GM23248 (cell line): Measurements from ENCODE around the gene KAT2A. TPM values are rescaled to one million over a fixed set of nuclear protein-coding genes. Genes with fewer than 3 reads are reported as not detected.

Experiments used
- DNase-seq: peaks from one replicate; pipeline ENCODE4 v3.0.0-alpha.2; 2015
- H2AFZ ChIP-seq: fragments of 200-600 bp; sonication (generic); 2 replicates; pipeline ENCODE4 v1.6.1; 2016; ENCODE audit warnings: antibody characterized with exemption
- H3F3A ChIP-seq: fragments of 200-600 bp; sonication (generic); 2 replicates; pipeline ENCODE4 v1.6.1; 2016; ENCODE audit warnings: mild to moderate bottlenecking, antibody characterized with exemption, mixed run types; ENCODE audit not compliant: insufficient read depth
- H3K27ac ChIP-seq: fragments of 200-600 bp; sonication (generic); 2 replicates; pipeline ENCODE4 v1.5.1; 2016; ENCODE audit warnings: mild to moderate bottlenecking
- H3K27me3 ChIP-seq: fragments of 200-600 bp; sonication (generic); replicated peaks from 2 replicates; pipeline ENCODE4 v1.6.1; 2016; ENCODE audit warnings: mild to moderate bottlenecking; ENCODE audit not compliant: insufficient read depth
- H3K36me3 ChIP-seq: fragments of 200-600 bp; sonication (generic); 2 replicates; pipeline ENCODE4 v1.6.1; 2016; ENCODE audit warnings: low read depth, mild to moderate bottlenecking
- H3K4me1 ChIP-seq: fragments of 200-600 bp; sonication (generic); 2 replicates; pipeline ENCODE4 v1.6.1; 2016; ENCODE audit warnings: mild to moderate bottlenecking; ENCODE audit not compliant: insufficient read depth
- H3K4me2 ChIP-seq: fragments of 200-600 bp; sonication (generic); one replicate; pipeline ENCODE4 v1.6.1; 2016; ENCODE audit warnings: mild to moderate bottlenecking; ENCODE audit not compliant: unreplicated experiment
- H3K4me3 ChIP-seq: fragments of 200-600 bp; sonication (generic); 2 replicates; pipeline ENCODE4 v1.5.1; 2016; ENCODE audit warnings: mild to moderate bottlenecking
- H3K79me2 ChIP-seq: fragments of 200-600 bp; sonication (generic); 2 replicates; pipeline ENCODE4 v1.6.1; 2016; ENCODE audit warnings: mild to moderate bottlenecking; ENCODE audit not compliant: insufficient read depth
- H3K9ac ChIP-seq: fragments of 200-600 bp; sonication (generic); 2 replicates; pipeline ENCODE4 v1.6.1; 2016; ENCODE audit warnings: mild to moderate bottlenecking
- H3K9me2 ChIP-seq: fragments of 200-600 bp; sonication (generic); 2 replicates; pipeline ENCODE4 v1.6.1; 2016; ENCODE audit warnings: mixed run types, mild to moderate bottlenecking, moderate library complexity; ENCODE audit not compliant: insufficient read depth
- H3K9me3 ChIP-seq: fragments of 200-600 bp; sonication (generic); one replicate; pipeline ENCODE4 v1.6.1; 2017; ENCODE audit warnings: low read depth
- H4K20me1 ChIP-seq: fragments of 200-600 bp; sonication (generic); 2 replicates; pipeline ENCODE4 v1.6.0; 2016; ENCODE audit not compliant: insufficient read depth
- EZH2 ChIP-seq: fragments of 200-600 bp; sonication (generic); IDR thresholded peaks from 2 replicates; pipeline ENCODE4 v1.6.1; 2018; ENCODE audit warnings: antibody characterized with exemption, mild to moderate bottlenecking; ENCODE audit not compliant: insufficient read depth, poor library complexity, severe bottlenecking
- EZH2phosphoT487 ChIP-seq: fragments of 200-600 bp; sonication (generic); IDR thresholded peaks from 2 replicates; pipeline ENCODE4 v1.6.1; 2018; ENCODE audit warnings: antibody characterized with exemption, moderate library complexity, mild to moderate bottlenecking, low read depth; ENCODE audit not compliant: insufficient read depth
- WGBS, 2 experiments: methylation state at CpG; one replicate each; pipeline ENCODE4 v1.1.6; 2015 to 2017; ENCODE audit warnings: low lambda C conversion rate in 2 of 2, low coverage in 1 of 2; ENCODE audit errors: missing lambda C conversion rate in 2 of 2; 5-methylcytosine and 5-hydroxymethylcytosine counted together
- in situ Hi-C: fragments of 300-500 bp; cut with MboI; formaldehyde crosslinking; loops from 2 replicates; pipeline ENCODE4 v1.15.0; 2020
- polyA plus RNA-seq: library from polyadenylated mRNA; unstranded; fragments of >200 nt; fragmentation: Nextera tagmentation; extraction: Ambion mirVana; gene quantifications from 2 replicates; pipeline ENCODE4 v1.2.1, GENCODE V29; 2016
- total RNA-seq: library from RNA; depleted of rRNA; stranded (reverse); fragments of >200 nt; shearing (Covaris generic); gene quantifications from 2 replicates; pipeline ENCODE4 v1.2.3, GENCODE V29; 2014

Gene KAT2A
- total and polyA plus RNA-seq, 2 experiments from 2014 or later, result 7.2 to 13.9 TPM

DNA sequence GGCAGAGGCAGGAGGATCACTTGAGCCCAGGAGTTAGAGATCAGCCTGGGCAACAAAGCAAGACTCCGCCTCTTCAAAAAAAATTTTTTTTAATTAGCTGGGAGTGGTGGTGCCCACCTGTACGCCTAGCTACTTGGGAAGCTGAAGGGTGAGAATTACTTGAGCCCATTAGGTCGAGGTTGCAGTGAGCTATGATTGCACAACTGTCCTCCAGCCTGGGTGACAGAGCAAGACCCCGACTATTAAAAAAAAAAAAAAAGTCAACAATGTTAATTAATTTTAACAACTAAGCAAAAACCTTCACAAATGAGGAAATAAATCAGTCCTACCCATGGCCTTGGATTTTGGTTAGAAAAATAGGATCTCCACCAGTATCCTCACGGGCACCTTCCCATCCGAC is 14.0 kb downstream of the KAT2A start:
- H3K36me3 ChIP-seq, result no peaks in the 10 kb centered on the region
- H3K4me1 ChIP-seq, result peaks cover 5% of the 10 kb centered on the region; the same call in 1 of the 2 replicates
- H3K4me2 ChIP-seq, result no peak overlapping the region
- no peaks in the 10 kb centered on the region for H3K27me3 ChIP-seq
- no peaks in the 10 kb centered on the region for H4K20me1 ChIP-seq
- no peaks in the 10 kb centered on the region for H3K9me3 ChIP-seq
- no peaks in the 10 kb centered on the region for H3K79me2 ChIP-seq
- H3K9me2 ChIP-seq, result no peaks in the 10 kb centered on the region
- 85 to 87% methylated on average over 6 of the region's 6 CpGs for WGBS, 2 experiments
- H2AFZ ChIP-seq, result no peak overlapping the region
- DNase-seq, result no peak
- in situ Hi-C loops, result no loop called here
- TF ChIP-seq EZH2phosphoT487 (no peak), EZH2 (no peak)
- no peak overlapping the region for H3K27ac ChIP-seq
- no peak overlapping the region for H3K4me3 ChIP-seq
- H3F3A ChIP-seq, result no peaks in the 10 kb centered on the region
- H3K9ac ChIP-seq, result no peak overlapping the region

DNA sequence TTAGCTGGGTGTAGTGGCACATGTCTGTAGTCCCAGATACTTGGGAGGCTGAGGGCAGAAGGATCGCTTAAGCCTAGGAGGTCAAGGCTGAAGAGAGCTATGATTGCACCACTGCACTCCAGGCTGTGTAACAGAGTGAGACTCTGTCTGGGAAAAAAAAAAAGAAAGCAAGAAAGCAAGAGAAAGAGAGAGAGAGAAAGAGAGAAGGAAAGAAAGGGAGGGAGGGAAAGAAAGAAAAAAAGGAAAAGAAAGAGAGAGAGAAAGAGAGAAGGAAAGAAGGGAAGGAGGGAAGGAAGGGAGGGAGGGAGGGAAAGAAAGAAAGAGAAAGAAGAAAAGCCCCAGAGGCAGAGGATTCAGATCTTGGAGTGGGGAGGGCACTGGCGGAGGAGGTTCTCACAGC is 15.2 kb downstream of the KAT2A start:
- in situ Hi-C loops, result no loop called here
- no peaks in the 10 kb centered on the region for H3K4me1 ChIP-seq
- H4K20me1 ChIP-seq, result no peaks in the 10 kb centered on the region
- no peak overlapping the region for H3K9ac ChIP-seq
- no peaks in the 10 kb centered on the region for H3K27me3 ChIP-seq
- H3K4me3 ChIP-seq, result no peak overlapping the region
- WGBS, 2 experiments, result 100% methylated on average over 1 to 2 of the region's 2 CpGs
- no peaks in the 10 kb centered on the region for H3K36me3 ChIP-seq
- H3K79me2 ChIP-seq, result no peaks in the 10 kb centered on the region
- DNase-seq, result no peak
- H3K27ac ChIP-seq, result no peak overlapping the region
- H3K4me2 ChIP-seq, result no peak overlapping the region
- H3K9me3 ChIP-seq, result no peaks in the 10 kb centered on the region
- TF ChIP-seq EZH2, result no peak
- TF ChIP-seq EZH2phosphoT487, result no peak
- no peaks in the 10 kb centered on the region for H3F3A ChIP-seq
- no peaks in the 10 kb centered on the region for H3K9me2 ChIP-seq
- no peak overlapping the region for H2AFZ ChIP-seq

DNA sequence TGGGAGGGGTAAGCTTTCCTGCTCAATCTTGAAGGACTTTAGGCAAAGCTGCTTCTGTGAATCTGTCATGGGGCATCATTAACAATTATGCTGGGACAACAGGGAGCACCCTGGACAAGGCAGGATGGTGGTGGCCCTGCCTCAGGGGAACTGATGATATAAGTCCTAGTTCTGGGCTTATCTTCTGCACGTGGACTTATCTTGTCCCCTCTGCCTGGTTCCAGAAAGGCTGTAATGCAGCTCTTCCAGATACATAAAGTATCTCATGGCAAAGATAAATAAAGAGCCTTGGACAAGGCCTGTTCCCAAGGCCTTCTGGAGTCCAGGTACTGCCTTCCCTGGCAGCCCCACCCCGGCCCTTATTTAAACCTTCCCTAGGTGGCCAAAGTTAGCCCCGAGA is 16.9 kb downstream of the KAT2A start:
- no peaks in the 10 kb centered on the region for H3F3A ChIP-seq
- in situ Hi-C loops, result no loop called here
- no peak for DNase-seq
- H3K36me3 ChIP-seq, result no peaks in the 10 kb centered on the region
- no peaks in the 10 kb centered on the region for H3K4me1 ChIP-seq
- 73 to 74% methylated on average over 3 of the region's 3 CpGs for WGBS, 2 experiments
- H3K9ac ChIP-seq, result no peak overlapping the region
- no peak overlapping the region for H3K27ac ChIP-seq
- no peaks in the 10 kb centered on the region for H3K9me2 ChIP-seq
- TF ChIP-seq EZH2, result no peak
- no peak for TF ChIP-seq EZH2phosphoT487
- no peaks in the 10 kb centered on the region for H3K27me3 ChIP-seq
- H3K9me3 ChIP-seq, result no peaks in the 10 kb centered on the region
- no peak overlapping the region for H2AFZ ChIP-seq
- no peak overlapping the region for H3K4me2 ChIP-seq
- H4K20me1 ChIP-seq, result no peaks in the 10 kb centered on the region
- no peak overlapping the region for H3K4me3 ChIP-seq
- no peaks in the 10 kb centered on the region for H3K79me2 ChIP-seq

DNA sequence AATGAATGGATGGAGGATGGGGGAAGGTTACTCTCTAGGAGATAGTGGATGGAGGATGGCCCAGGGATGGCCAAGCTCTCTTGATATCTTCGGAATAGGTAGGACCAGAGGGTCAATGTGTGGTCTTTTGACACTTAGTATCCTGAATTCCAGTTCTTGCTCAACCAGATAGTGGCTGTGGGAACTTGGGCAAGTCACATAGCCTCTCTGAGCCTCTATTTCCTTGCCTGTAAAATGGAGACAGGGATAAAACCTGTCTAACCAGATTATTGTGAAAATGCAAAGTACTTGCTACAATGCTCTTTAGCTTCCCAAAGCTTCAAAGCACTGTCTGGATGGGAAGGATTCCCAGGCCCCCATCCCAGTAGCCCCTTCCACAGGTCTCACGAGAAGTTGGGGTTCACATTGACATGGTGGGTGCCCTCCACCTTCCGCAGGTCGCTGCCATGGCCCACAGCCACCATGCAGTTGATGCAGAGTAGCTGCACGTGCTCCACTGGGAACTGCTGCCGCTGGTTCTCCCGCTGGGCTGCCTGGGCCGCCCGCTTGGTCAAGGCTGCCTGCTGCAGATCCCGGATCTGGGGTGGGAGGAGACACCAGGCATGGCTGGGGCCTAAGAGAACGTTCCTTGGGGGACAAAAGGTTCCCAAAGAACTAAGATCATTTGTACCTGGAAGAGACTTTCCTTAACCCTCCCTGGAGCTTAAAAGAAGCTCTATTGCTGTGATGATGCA is 17.8 kb downstream of the KAT2A start:
- Histone ChIP-seq H3K36me3 (no peaks in the 10 kb centered on the region), H3K9ac (no peak overlapping the region), H3K4me3 (no peak overlapping the region), H3K4me2 (no peak overlapping the region), H3K27ac (no peak overlapping the region), H3K4me1 (no peaks in the 10 kb centered on the region), H3F3A (no peaks in the 10 kb centered on the region), H3K9me3 (no peaks in the 10 kb centered on the region), H3K27me3 (no peaks in the 10 kb centered on the region), H2AFZ (no peak overlapping the region), H3K9me2 (no peaks in the 10 kb centered on the region), H4K20me1 (no peaks in the 10 kb centered on the region), H3K79me2 (no peaks in the 10 kb centered on the region)
- DNase-seq, result no peak
- 73 to 75% methylated on average over 11 of the region's 11 CpGs for WGBS, 2 experiments
- in situ Hi-C loops, result no loop called here
- TF ChIP-seq EZH2phosphoT487 (no peak), EZH2 (no peak)
